Neutrophil (primary cell): ENCODE measurements around the gene PSMD12.
"Not testable (repeated sequence)": the region's sequence is repeated elsewhere in the genome, so short reads cannot be mapped to it uniquely, and the experiment has no call there.

Experiments used
- H3K27ac ChIP-seq: fragments of 200-600 bp; sonication (generic); 2 replicates; pipeline ENCODE4 v1.5.1; 2016; ENCODE audit warnings: mild to moderate bottlenecking, moderate library complexity
- H3K27me3 ChIP-seq: fragments of 200-600 bp; sonication (generic); 2 replicates; pipeline ENCODE4 v1.6.0; 2016; ENCODE audit warnings: mild to moderate bottlenecking
- H3K36me3 ChIP-seq: fragments of 200-600 bp; sonication (generic); 2 replicates; pipeline ENCODE4 v1.5.1; 2017
- H3K4me1 ChIP-seq, 2 experiments: fragments of 200-600 bp in 1 of 2; sonication (generic) in 1 of 2; 1 replicate in 1 of 2; 2 replicates in 1 of 2; pipeline versions ENCODE4 v1.5.1 to v1.6.1; 2013 to 2016; ENCODE audit warnings: low read depth in 1 of 2, low read length in 1 of 2, mild to moderate bottlenecking in 1 of 2, moderate library complexity in 1 of 2; ENCODE audit not compliant: control insufficient read depth in 1 of 2, insufficient read depth in 1 of 2
- H3K4me3 ChIP-seq, 2 experiments: fragments of 200-600 bp in 1 of 2; sonication (generic) in 1 of 2; 1 replicate in 1 of 2; 2 replicates in 1 of 2; pipeline ENCODE4 v1.5.1; 2013 to 2016; ENCODE audit warnings: low read depth in 1 of 2, low read length in 1 of 2, mild to moderate bottlenecking in 1 of 2, moderate library complexity in 1 of 2
- H3K9me3 ChIP-seq: fragments of 200-600 bp; sonication (generic); 2 replicates; pipeline ENCODE4 v1.5.1; 2016
- TF ChIP-seq, protein P1 (sequence below): fragments of 200-600 bp; sonication (generic); IDR thresholded peaks from 2 replicates; pipeline ENCODE4 v1.5.1; 2016; ENCODE audit warnings: antibody characterized with exemption

The PSMD12 gene

GRCh38 chr17:67335245-67335835 lies 31.0 kb downstream of the PSMD12 start:
- no peaks in the 10 kb centered on the region for H3K9me3 ChIP-seq
- no peaks in the 10 kb centered on the region for H3K4me1 ChIP-seq
- H3K27ac ChIP-seq = no peak overlapping the region
- TF ChIP-seq, protein P1, sequence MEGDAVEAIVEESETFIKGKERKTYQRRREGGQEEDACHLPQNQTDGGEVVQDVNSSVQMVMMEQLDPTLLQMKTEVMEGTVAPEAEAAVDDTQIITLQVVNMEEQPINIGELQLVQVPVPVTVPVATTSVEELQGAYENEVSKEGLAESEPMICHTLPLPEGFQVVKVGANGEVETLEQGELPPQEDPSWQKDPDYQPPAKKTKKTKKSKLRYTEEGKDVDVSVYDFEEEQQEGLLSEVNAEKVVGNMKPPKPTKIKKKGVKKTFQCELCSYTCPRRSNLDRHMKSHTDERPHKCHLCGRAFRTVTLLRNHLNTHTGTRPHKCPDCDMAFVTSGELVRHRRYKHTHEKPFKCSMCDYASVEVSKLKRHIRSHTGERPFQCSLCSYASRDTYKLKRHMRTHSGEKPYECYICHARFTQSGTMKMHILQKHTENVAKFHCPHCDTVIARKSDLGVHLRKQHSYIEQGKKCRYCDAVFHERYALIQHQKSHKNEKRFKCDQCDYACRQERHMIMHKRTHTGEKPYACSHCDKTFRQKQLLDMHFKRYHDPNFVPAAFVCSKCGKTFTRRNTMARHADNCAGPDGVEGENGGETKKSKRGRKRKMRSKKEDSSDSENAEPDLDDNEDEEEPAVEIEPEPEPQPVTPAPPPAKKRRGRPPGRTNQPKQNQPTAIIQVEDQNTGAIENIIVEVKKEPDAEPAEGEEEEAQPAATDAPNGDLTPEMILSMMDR = no peak
- no peak overlapping the region for H3K4me3 ChIP-seq
- peaks cover 13% of the 10 kb centered on the region for H3K36me3 ChIP-seq
- no peaks in the 10 kb centered on the region for H3K27me3 ChIP-seq

GRCh38 chr17:67332162-67332508 lies 34.2 kb downstream of the PSMD12 start:
- H3K36me3 ChIP-seq, H3K27me3 ChIP-seq, H3K27ac ChIP-seq, H3K4me1 ChIP-seq, H3K4me3 ChIP-seq, H3K9me3 ChIP-seq: not testable (repeated sequence)

DNA sequence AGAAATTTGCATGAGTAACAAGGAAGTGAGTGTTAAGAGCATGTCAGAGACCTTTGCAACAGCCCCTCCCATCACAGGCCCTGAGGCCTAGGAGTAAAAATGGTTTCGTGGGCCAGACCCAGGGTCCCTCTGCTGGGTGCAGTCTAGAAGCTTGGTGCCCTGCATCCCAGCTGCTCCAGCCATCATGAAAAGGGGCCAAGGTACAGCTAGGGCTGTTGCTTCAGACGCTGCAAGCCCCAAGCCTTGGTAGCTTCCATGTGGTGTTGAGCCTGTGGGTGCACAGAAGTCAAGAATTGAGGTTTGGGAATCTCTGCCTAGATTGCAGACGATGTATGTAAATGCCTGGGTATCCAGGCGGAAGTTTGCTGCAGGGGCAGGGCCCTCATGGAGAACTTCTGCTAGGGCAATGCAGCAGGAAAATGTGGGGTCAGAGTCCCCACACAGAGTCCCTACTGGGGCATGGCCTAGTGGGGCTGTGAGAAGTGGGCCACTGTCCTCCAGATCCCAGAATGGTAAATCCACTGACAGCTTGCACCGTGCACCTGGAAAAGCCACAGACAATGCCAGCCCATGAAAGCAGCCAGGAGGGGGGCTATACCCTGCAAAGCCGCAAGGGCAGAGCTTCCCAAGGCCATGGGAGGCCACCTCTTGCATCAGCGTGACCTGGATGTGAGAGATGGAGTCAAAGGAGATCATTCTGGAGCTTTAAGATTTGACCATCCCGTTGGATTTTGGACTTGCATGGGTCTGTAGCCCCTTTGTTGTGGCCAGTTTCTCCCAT lies 34.8 kb downstream of the PSMD12 start:
- H3K27ac ChIP-seq, H3K27me3 ChIP-seq, H3K4me1 ChIP-seq, H3K4me3 ChIP-seq, H3K9me3 ChIP-seq, H3K36me3 ChIP-seq: not testable (repeated sequence)

DNA sequence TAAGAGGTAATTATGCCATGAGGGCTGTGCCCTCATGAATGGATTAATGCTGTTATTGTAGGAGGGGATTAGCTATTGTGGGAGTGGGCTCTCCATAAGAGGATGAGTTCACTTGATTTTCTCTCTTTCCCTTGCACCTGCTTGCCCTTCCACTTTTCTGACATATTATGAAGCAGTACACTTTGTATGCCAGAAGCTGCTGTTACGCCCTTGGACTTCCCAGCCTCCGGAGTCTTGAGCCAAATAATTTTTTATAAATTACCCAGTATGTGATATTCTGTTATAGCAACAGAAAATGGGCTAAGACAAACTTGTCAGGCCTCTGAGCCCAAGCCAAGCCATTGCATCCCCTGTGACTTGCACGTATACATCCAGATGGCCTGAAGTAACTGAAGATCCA lies 38.4 kb downstream of the PSMD12 start:
- H3K9me3 ChIP-seq = no peaks in the 10 kb centered on the region
- no peaks in the 10 kb centered on the region for H3K36me3 ChIP-seq
- no peak overlapping the region for H3K4me3 ChIP-seq
- TF ChIP-seq, protein P1 = no peak
- no peak overlapping the region for H3K27ac ChIP-seq
- H3K4me1 ChIP-seq = no peaks in the 10 kb centered on the region
- no peaks in the 10 kb centered on the region for H3K27me3 ChIP-seq

- H3K27me3 ChIP-seq, H3K27ac ChIP-seq, H3K9me3 ChIP-seq, H3K4me1 ChIP-seq, H3K4me3 ChIP-seq, H3K36me3 ChIP-seq: not testable (repeated sequence)
Observed at GRCh38 chr17:67326959-67327745, 39.2 kb downstream of the PSMD12 start.

DNA sequence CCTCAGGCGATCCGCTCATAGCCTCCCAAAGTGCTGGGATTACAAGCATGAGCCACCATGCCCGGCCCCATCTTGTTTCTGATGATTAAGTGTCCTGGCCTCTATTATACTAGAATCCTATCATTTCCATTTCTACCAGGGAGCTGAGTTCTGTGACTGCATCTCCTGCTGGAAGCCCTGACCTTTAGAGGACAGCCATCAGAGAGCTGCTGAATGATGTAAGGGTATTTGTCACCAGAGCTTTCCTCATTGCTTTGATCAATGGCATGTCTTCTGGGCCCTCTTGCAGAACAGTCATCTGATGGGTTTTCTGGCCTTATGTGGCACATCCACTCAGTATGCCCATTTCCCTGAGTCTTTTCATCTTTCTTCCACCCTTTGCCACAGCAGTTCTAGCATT lies 39.9 kb downstream of the PSMD12 start:
- no peaks in the 10 kb centered on the region for H3K36me3 ChIP-seq
- no peaks in the 10 kb centered on the region for H3K9me3 ChIP-seq
- no peaks in the 10 kb centered on the region for H3K4me1 ChIP-seq
- H3K27ac ChIP-seq = no peak overlapping the region
- TF ChIP-seq, protein P1 = no peak
- H3K4me3 ChIP-seq = no peak overlapping the region
- H3K27me3 ChIP-seq = no peaks in the 10 kb centered on the region

GRCh38 chr17:67324330-67324729 lies 42.0 kb downstream of the PSMD12 start:
- TF ChIP-seq, protein P1 = no peak
- H3K27ac ChIP-seq = no peak overlapping the region
- no peaks in the 10 kb centered on the region for H3K9me3 ChIP-seq
- no peaks in the 10 kb centered on the region for H3K4me1 ChIP-seq
- H3K36me3 ChIP-seq = no peaks in the 10 kb centered on the region
- no peak overlapping the region for H3K4me3 ChIP-seq
- no peaks in the 10 kb centered on the region for H3K27me3 ChIP-seq
